WI38 (cell line): Measurements from ENCODE around the gene FMNL2.

Source experiments
- H3K4me3 ChIP-seq: 2 replicates; pipeline ENCODE4 v1.5.1; 2011; ENCODE audit warnings: low read depth, mild to moderate bottlenecking, control low read depth, low read length
- TF ChIP-seq, protein P1 (sequence below): IDR thresholded peaks from 2 replicates; pipeline ENCODE4 v1.5.1; 2012; ENCODE audit warnings: low read depth, mild to moderate bottlenecking, control low read depth, low read length

Gene FMNL2

DNA sequence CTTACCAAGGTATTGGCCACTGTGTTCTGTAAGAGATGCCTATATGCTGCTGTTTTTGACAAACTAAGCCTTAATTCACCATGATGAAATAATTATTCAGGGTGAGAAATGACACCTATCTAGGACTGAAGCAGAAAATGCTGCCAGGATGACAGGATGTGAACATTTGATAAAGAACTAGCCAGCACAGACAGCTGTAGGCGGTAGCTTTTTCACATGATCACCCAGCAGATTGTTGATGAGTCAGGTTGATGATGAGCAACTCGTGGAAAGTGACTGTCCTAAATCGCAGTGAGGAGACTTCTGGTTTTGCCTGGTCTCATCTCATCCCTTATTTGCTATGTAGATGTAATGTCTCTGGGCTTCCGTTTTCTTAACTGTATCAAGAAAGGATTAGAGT lies 238.2 kb downstream of the FMNL2 start:
- TF ChIP-seq, protein P1, sequence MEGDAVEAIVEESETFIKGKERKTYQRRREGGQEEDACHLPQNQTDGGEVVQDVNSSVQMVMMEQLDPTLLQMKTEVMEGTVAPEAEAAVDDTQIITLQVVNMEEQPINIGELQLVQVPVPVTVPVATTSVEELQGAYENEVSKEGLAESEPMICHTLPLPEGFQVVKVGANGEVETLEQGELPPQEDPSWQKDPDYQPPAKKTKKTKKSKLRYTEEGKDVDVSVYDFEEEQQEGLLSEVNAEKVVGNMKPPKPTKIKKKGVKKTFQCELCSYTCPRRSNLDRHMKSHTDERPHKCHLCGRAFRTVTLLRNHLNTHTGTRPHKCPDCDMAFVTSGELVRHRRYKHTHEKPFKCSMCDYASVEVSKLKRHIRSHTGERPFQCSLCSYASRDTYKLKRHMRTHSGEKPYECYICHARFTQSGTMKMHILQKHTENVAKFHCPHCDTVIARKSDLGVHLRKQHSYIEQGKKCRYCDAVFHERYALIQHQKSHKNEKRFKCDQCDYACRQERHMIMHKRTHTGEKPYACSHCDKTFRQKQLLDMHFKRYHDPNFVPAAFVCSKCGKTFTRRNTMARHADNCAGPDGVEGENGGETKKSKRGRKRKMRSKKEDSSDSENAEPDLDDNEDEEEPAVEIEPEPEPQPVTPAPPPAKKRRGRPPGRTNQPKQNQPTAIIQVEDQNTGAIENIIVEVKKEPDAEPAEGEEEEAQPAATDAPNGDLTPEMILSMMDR: no peak
- no peak overlapping the region for H3K4me3 ChIP-seq

DNA sequence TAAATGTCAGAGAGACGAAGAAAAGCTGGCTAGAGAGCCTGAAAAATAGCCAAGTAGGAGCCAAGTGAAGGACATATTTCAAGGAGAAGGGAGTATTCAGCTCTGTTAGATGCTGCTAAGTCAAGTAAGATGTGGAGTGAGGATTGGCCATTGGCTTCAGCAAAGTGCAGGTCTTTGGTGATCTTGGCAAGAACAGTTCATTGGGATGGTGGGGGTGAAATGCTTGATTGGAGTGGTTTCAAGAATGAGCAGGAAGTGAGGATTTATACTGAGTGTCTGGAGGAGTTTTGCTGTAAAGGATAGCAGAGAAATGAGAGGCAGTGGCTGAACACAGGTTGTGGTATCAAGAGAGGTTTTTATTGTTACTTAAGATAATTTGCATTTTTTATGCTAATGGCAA lies 242.6 kb downstream of the FMNL2 start:
- no peak overlapping the region for H3K4me3 ChIP-seq
- TF ChIP-seq, protein P1: no peak

DNA sequence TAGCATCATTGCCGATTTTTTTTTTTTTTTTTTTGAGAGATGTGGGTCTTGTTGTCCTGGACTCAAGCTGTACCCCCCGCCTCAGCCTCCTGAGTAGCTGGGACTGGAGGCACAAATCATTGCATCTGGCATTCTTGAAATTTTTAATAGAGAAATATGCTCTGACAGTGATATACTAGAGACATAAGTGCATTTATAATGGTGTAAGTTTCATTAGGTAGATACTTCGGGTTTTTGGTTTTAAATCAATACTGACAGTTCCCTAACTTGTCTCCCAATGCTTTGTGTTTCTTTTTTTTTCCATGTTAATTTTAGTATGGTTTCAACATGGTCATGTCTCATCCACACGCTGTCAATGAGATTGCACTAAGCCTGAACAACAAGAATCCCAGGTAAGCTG lies 243.6 kb downstream of the FMNL2 start:
- no peak overlapping the region for H3K4me3 ChIP-seq
- TF ChIP-seq, protein P1: no peak

DNA sequence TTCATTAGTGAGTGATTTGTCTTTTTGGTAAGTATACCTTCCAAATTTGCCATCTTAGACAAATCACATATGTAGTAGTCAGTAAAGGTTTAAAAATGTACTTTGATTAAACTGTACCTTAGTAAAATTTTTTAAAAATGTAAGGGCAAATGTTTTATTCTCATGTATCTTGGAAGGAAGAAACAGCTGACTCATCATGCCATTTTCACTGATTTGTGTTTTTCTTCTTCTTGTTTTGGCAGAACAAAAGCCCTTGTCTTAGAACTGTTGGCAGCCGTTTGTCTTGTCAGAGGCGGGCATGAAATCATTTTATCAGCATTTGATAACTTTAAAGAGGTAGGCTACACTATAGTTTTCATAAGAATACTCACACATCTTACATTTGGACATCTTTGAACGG lies 245.7 kb downstream of the FMNL2 start:
- TF ChIP-seq, protein P1: no peak
- no peak overlapping the region for H3K4me3 ChIP-seq

DNA sequence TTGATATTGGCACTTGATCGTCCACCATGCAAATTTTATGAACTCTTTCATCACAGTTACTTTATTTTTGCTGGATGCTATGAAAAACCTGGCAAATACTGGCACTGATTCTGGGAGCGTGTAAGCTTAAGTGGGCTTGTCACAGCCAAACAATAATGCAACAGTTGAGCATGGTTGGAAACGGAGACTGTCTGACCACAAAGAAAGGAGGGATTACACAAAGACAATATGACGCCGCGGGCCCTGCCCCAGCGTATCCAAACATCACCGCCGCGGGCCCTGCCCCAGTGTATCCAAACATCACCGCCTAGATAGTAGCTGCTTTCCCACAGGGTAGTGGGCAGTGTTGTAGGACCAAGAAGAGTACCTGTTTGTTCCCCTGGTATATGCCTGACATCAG lies 246.4 kb downstream of the FMNL2 start:
- no peak overlapping the region for H3K4me3 ChIP-seq
- TF ChIP-seq, protein P1: no peak

DNA sequence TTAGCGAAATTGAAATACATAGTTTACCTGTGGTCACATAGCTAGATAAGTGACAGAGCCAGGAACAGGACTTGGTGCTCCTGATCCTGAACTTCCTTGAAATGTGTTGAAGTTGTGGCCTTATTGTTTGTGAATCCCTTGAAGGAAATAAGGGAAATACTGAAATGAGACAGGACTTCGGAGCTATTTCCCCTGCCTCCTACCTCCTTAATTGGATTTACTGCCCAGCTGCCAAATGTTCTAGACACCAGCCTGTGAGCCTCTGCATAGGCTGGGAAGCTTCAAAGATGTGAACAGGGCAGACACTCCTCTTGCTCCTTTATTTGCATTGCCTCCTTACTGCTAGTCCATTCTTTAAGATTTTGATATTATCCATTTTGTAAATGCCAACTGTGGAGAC lies 247.1 kb downstream of the FMNL2 start:
- H3K4me3 ChIP-seq: no peak overlapping the region
- TF ChIP-seq, protein P1: no peak

DNA sequence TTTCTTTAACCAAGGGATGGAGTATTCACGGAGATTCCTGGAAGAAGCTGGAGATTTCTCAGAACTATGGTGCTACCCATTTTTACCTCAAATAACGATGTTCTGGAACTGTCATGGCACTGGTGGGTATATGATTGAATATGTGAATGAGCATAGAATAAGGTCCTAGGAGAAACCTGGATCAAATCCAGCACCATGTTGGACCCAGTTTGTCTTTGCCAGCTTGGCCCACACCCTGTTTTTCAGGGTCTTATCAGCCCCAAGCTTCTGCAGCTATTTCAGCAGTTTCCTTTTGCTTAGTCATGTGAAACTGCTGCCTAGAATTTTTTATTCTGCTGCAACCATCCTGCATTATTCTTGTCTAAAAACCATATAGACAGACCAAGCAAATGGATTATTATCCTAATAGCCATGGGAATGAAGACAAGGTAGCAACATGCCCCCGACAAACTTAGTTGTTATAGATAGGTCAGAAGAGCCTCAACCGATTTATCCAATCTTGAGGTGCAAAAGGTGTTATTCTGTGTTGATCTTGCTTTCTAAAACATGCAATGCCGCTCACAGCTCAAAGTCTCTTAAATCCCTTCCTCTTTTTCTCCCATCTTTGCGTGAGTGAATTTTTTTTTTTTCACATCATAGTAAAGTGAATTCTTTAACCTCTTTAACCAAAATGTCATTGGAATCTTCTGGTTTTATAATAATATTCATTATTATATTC lies 248.7 kb downstream of the FMNL2 start:
- TF ChIP-seq, protein P1: no peak
- H3K4me3 ChIP-seq: no peak overlapping the region
